GM20431 (cell line): ENCODE measurements around the gene STEAP3.

Source experiments
- in situ Hi-C: fragments of 300-500 bp; cut with MseI, MboI; formaldehyde crosslinking; loops from one replicate; pipeline ENCODE4 v1.15.0; 2020; ENCODE audit warnings: low sequenced_read_pairs; ENCODE audit not compliant: unreplicated experiment

STEAP3 gene

DNA sequence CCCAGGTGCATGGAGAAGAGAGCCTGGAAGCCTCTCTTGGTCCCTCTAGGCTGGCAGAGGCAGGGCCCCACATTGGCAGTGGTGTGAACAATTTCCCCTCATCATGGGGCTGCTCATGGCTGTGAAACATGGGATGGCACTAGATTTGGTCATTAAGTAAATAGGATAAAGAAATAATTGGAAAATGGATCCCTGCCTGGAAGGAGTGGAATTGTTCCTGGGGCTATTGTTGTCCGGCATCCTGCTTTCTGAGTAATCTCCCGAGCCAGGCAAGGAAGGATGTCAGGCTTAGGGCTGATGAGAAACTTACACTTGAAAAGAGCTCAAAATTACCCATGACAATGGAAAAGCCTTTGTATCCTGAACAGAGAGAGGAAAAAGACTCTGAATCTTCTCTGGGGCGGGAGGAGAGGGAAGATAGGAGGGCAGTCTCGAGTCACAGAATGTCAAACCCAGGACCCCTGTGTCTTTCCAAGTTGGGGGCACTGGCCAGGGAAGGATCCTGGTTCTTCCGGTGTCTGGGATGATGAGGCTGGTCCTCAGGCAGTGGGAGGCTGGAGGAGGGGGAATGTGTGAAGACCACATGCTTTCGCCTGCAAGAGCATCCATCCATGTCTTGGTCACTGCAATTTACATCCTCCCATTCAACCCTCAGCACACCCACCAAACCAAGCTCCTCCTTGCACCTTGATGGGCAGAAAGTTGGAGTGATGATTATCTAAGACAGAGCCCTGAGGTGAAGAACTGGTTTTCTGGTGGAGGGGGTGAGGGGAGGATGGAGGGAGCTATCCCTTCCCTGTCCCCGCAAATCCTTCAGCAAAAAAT, 27.1 kb upstream of the STEAP3 start:
- in situ Hi-C loops = loop anchor here (25.0 kb wide), 1 partner anchor 309 kb away; no protein-coding TSS in a partner anchor

DNA sequence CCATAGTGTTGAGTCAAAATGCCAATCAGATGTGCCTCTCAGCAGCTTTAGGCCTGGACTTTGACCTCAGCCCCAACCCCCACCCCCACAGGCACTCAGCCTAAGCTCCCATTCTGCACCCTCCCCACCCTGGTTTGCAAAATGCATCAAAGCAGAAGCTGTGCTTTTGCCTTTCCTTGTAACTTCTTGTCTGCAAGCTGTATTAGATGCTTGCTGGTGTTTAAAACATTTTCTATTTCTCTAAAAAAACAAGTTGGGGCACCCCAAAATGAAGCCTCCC, 26.6 kb upstream of the STEAP3 start:
- in situ Hi-C loops = loop anchor here (25.0 kb wide), 1 partner anchor 310 kb away; no protein-coding TSS in a partner anchor

DNA sequence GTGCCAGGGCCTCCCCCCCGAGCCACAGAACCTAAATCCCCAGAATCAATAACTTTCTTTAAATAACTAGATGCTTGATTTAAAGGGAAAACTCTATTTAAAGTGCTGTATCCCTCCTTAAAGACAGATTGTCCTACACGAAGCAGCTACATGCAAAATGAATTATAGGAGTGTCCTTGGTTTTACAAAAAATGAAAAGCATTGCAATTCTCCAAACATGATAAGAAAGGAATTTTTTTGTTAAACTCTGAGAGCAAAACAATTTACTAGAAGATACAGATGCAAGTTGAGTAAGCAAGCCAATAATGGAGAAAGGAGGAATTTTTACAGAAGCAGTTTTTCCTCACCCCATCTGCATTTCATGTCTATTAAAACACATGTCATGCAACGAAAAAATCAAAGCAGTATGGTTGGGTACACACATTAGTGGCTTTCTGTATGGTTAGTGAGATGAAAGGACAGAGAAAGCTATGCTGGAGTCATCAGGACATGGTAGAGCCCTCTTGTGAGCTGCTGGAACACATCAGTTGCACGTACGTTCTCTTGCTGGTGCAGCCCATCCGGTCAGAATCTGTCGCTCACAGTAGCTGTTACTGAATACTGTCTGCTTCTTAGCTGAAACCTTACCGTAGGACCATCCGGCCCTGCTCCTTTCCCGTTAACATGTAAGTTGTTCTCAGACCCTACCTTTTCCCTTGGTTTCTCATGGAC, 25.9 kb upstream of the STEAP3 start:
- in situ Hi-C loops = loop anchor here (25.0 kb wide), 1 partner anchor 310 kb away; no protein-coding TSS in a partner anchor

DNA sequence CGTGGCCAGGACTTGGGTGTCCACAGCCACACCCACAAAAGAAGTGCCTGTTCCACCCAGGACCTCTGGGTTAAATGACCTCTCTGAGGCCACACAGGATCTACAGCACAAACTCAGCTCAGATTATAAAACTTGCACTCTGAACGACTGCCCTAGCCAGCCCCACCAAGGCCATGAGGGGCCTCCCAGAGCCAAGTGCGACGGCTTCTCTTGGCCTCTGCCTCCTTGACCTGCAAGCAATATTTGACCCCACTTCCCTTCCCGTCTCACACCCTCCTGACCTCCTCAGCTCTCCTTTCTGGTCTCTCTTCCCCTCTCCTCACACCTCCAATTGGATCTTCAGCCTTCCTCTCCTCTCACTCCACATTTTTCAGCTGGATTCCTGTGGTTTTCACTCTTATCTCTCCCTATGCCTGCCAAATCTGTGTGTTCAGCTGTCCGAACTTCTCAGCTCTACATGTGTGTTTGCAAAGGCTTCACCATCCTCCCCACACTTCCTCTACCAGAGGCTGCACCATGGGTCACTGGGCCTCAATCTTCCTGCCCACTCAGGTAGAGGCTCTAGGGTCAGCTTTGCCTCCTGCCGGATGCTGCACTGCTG, 25.3 kb upstream of the STEAP3 start:
- in situ Hi-C loops = loop anchor here (25.0 kb wide), 1 partner anchor 311 kb away; no protein-coding TSS in a partner anchor

DNA sequence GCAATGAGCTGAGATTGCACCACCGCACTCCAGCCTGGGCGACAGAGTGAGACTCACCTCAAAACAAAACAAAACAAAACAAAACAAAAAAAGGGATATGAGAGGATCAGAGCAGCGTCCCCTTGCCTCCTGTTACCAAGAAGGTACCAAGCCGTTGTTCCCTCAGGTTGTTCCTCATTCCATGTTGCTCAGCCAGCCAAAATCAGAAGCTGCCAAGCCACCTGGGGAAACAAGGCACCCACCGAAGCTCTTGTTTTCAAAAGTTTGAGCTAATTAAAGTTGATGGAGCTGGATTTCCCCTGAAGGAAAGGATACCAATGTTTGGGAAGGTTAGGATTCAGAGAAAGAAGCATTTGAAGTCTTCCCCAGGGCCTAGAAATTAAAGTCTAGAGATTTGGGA, 21.8 kb upstream of the STEAP3 start:
- in situ Hi-C loops = no loop called here

DNA sequence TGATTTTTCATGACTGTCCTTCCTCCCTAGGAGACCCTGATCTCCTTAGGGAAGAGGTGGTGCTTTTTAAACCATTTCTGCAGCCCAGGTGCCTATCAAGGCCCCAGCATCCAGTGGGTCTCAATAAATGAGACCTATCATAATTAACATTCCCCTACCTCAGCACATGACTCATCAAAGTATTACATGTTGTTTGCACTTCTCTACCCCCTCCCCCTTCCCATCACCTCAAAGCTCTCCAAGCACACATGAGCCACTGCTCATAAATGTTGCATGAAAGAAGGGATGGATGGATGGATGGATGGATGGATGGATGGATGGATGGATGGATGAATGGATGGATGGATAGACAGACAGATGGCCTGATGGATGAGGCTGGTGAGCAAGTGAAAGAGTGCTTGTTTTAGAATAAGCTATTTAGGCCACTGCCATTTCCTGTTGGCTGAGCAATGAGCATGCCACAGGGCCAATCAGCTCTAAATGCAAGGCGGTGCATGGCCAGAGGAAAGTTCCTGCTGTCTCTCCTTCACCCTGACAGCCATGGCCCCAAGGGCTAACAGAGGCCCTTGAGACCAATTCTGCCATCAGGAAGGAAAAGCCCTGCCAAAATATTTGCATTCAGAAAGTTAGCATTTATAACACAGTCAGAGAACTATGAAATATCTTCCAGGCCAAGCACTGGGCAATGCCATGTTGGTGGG, 20.9 kb upstream of the STEAP3 start:
- in situ Hi-C loops = no loop called here

DNA sequence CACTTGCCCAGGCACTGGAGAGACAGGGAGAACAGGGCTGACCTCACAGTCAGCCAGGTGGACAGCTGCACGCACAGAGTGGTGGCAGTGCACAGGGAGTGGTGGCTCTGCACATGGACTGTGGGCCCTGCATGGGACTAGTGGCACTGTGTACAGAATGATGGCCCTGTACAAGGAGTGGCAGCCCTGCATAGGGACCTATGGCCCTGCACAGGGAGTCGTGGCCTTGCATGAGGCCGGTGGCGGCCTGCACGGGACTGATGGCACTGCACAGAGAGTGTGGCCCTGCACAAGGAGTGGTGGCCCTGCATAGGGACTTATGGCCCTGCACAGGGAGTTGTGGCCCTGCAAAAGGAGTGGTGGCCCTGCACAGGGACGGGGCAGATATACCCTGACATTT, 19.1 kb upstream of the STEAP3 start:
- in situ Hi-C loops = no loop called here

DNA sequence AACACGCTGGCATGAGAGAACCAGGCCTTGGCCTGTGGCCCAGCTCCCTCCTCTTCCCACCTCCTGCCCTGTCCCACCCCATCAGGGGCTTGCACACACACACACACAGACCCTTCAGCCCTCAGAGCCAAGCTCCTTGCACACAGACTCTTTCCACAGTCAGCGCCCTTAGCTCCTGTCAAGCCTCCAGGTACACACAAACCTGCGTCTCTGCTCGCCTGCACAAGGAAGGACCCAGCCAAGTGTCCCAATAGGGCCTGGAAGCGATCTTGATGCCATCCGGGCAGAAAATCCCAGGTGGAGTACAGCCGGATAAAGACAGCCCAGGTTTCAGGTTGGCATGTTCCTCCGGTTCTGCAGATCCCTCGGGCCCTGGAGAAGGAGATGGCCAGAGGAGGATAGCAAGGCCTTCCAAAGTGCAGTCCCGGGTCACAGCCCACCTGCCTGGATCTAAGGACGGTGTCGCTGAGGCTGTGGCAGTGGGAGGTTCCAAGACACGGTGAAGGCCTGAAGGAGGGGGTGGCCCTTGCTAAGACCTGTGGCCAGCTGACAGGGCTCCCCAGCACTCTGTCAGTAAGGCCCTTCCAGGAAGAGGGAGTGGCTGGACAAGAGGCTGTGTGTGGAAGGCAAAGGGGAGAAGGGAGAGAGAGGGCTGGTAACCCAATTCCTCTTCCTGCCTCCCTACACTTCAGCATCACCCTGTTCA, 18.5 kb upstream of the STEAP3 start:
- in situ Hi-C loops = no loop called here

DNA sequence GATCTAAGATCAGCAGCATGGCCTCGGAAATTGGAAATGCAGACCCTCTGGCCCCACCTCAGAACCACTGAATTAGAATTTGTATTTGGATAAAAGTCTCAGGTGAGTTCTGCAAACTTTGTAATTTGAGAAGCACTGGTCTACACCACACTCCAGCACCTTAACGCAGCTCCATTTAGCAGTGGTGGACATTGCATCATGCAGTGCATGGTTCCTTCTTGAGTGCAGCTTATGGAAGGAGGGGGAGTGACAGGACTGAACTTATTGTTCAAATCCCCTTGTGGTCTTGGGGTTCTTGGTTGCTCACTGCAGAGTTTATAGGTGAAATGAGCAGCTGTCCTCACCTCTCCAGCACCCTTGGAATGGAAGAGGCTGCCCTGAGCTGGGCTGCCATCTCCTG, 17.4 kb upstream of the STEAP3 start:
- in situ Hi-C loops = no loop called here

DNA sequence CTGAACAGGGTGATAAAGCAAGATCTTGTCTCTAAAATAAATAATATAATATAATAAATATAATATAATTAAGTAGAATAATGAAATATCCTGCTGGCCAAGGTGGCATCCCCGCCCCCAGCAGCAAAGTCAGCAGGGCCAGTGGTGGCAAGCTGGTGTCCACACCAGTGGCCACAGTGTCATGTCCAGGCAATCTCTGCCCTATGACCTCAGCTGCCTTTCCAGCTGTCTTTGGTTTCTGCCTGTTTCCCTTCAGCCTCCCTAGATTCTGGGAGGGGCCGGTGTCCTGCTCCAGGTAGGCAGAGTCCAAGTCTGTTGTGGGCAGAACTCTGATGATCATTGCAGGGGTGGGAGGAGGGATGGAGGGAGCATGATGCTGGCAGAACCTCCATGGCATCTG, 16.2 kb upstream of the STEAP3 start:
- in situ Hi-C loops = no loop called here

DNA sequence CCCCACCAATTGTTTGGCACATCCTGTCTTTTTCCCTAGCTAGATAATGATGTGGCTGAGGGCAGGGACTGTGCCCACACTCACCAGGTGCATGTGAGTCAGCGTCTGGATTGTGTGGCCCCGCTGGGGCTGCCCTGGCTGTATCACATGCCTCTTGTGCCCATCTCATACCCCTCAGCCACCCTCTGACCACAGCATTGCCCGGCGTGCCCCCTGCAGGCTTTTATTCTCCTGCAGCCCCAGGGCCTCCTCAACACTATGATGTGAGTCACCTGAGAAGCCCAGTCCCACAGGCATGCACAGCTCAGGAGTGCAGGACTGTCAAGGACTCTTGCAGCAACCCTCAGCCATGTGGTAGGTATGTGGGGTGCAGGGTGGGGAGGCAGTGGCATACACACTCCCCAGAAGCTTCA, 14.8 kb upstream of the STEAP3 start:
- in situ Hi-C loops = no loop called here

DNA sequence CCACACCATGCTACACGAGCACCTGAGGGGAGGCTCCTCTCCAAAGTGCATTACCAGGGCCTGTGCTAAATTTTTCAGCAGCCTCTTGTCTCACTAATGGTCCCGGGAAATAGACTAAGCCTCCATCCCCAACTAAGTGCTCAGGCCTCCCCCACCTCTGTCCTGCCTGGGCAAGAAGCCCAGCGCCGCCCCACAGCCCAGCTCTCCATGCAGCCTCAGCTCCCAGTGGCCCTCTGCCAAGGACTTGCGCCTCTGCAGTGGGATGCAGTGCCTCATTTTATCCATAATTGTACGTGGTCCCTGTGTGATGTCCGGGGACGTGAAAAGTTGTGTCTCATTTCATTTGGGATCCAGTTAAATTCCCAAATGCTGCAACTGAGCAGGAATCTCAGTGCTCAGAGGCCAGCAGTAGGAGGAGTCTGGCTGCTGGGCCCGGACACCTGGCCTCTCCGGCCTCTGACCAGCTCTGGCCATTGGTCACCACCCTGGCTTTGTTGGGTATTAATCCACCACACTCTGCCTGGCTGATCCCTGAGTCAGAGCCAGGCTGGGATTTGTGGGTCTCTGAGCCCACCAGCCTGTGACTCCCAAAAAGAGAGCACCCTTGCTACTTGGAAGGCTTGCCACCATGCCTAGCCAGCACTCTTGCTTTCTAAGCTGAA, 11.4 kb upstream of the STEAP3 start:
- in situ Hi-C loops = no loop called here

DNA sequence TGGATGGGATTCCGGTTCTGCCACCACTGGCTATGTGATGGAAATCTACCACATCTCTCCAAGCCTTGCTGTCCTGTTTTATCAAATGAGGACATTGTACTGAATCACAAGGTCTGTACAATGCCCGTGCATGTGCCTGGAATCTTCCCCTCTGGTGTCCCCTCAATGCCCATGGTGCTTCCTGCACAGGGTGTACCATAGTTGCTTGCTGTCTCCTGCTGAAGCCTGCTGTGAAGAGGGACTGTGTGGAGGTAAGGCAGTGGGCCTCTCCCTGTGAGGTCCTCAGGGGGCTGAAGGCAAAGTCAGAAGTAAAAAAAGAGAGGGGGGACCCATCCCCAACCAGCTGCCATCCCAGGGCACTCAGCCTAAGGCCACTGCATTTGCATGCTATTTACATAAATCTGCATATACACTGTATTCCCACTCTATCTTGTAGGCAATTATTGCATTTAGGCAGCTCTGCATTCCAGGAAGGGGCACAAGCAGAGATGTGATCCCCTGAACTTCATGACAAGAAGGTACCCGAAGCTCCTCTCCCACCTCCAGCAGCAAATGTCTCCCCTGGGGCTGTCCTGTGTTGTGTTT, 9.1 kb upstream of the STEAP3 start:
- in situ Hi-C loops = no loop called here

DNA sequence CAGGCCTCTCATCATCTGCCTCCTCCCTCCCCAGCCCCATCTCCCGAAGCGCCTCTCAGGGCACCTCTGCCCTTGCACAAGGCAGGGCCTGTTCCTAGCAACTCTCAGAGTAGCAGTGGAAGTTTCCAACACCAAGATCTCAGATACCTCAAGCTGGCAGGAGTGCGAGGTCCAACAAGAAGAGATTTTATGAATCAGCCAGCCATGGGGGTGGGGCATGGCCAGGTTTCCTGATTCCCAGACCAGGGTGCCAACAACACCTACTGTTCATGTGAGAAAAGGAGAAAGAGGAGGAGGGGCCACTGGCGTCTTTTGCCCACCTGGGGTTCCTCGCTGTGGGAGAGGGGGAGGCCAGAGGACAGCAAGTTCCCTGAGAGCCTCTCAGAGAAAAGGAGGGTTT, 6.6 kb upstream of the STEAP3 start:
- in situ Hi-C loops = no loop called here

DNA sequence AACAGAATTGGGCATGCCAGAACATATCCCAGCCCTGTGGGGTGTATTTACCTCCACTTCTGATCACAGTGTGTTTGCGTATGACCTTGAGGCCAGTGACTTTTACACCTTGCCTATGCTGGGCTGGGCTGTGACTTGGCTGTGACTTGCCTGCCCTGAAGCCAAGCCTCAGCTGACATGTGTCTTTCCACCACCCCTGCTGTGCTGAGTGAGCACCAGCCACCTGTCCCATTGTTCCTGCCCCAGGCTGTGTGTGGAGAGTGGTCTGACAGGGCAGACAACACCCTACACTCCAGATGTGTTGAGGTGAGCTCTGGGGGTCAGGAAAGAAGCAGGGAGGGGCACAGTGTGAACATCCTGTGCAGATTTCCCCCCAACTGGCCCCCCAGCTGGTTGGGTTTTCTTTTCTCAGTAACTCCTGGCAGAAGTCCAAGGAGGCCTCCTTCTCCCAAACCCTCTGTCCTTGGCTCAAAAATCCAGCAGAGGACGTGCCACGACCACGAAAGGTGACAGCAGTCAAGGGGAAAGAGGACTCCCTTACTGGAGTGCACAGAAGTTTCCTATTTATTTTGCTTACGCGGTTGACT, 5.1 kb upstream of the STEAP3 start:
- in situ Hi-C loops = no loop called here

DNA sequence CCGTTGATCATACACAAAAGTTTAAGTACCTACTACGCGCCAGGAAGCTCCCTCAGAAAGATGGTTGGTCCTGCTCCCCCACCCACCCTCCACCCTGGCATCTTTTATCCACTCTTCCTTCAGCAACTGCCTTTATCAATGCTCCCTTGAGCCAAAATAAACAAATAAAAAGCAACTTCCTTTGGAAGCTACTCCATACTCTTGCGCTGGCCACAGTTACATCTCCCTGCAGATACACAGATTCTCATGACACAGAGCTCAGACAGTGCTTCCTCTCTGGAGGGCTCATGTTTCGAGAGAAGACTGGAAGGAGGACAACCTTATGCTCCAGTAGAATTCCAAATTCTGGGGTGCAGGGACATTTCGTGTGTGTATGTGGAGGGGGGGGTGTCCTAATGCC, 3.8 kb upstream of the STEAP3 start:
- in situ Hi-C loops = no loop called here

DNA sequence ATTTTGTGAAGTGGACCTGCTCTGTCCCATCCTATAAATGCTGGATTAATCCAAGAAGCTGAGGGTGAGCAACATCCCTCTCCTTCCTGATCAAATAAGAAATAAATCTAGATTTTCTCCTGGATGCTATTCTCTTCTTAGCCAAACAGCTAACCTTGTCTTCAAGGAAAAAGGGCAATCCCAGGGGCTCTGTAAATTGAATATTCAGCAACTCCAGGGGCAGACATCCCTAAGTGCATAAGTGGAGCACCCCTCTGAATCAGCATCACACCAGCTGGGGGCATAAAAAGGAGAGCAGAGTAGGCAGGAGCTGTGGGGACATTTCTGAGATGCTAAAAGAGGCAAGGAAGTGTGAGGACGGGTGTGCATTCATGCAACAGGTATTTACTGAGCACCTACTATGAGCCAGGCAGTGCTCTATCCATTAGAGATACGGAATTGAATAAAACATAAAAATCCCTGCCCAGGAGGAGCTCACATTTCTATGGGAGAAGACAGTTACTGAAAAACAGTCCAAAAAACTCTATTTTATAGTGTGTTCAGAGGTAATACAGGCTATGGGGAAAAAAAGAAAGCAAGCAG, 2.8 kb upstream of the STEAP3 start:
- in situ Hi-C loops = no loop called here

DNA sequence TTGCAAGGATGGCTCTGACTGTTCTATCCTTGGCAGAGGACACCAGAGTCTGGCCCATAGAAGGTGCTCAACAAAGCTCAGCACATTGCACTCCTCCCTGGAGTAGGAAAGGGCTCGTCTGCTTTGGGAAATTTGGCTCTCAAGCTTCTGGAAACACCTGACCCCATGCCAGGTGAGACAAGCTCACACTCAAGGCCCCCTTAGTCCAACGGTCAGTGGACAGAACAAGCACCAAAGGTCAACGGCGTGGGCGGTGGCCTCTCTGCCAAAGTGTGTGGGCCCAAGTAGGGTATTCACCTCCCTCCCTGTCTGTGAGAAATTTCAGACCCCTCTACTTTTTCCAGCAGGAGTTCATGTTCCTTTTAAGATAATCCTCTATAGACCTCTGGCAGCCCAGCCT, 2.0 kb upstream of the STEAP3 start:
- in situ Hi-C loops = no loop called here
